Measurements from ENCODE around the gene MACROD2.

DNA sequence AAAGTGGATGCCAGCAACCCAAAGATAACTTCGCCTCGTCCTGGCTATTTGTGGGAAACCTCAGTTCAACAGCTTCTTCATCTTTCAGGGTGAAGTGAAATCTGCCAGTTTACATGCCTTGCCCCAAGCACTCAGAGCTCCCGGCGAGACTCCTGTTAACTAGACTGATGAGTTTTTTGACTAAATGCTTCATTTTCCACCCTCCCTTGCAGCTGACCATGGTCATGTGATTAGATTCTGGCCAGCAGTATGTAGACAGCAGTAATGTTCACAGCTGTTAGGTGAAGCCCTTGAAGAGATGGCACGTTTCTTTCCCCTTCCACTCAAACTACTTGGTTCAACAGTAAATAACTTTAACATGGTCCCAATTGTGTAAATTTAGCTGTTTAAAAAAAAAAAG, 1060.9 kb downstream of the MACROD2 start:
- TF ChIP-seq ARNTL (CRISPR knock-in tag; IDR thresholded peaks at IDR 0.05; ENCODE audit: borderline replicate concordance, low read depth) (no peak), ZFP3 (CRISPR knock-in tag; IDR thresholded peaks at IDR 0.05) (no peak), CSRNP3 (CRISPR knock-in tag; IDR thresholded peaks at IDR 0.05) (no peak), PATZ1 (CRISPR knock-in tag; IDR thresholded peaks at IDR 0.05; ENCODE audit: borderline replicate concordance) (no peak), SNAI2 (CRISPR knock-in tag; IDR thresholded peaks at IDR 0.05) (no peak), PPARA (CRISPR knock-in tag; IDR thresholded peaks at IDR 0.05; ENCODE audit: borderline replicate concordance) (no peak), ZFP30 (CRISPR knock-in tag; IDR thresholded peaks at IDR 0.05) (no peak), ZNF565 (CRISPR knock-in tag; conservative IDR thresholded peaks at IDR 0.05; ENCODE audit: low read depth) (no peak), RARB (CRISPR knock-in tag; IDR thresholded peaks at IDR 0.05) (no peak), GLIS3 (CRISPR knock-in tag; IDR thresholded peaks at IDR 0.05) (no peak), TOX (CRISPR knock-in tag; IDR thresholded peaks at IDR 0.05; ENCODE audit: borderline replicate concordance) (no peak)
- TF ChIP-seq, protein P1, sequence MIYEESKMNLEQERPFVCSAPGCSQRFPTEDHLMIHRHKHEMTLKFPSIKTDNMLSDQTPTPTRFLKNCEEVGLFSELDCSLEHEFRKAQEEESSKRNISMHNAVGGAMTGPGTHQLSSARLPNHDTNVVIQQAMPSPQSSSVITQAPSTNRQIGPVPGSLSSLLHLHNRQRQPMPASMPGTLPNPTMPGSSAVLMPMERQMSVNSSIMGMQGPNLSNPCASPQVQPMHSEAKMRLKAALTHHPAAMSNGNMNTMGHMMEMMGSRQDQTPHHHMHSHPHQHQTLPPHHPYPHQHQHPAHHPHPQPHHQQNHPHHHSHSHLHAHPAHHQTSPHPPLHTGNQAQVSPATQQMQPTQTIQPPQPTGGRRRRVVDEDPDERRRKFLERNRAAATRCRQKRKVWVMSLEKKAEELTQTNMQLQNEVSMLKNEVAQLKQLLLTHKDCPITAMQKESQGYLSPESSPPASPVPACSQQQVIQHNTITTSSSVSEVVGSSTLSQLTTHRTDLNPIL (CRISPR knock-in tag; IDR thresholded peaks at IDR 0.05; ENCODE audit: low read depth): no peak
